NB4 (cell line): ENCODE results near the gene LRRTM2.

Experiments
- POLR2A ChIP-seq: IDR thresholded peaks from 2 replicates; pipeline ENCODE4 v1.6.1; 2011; ENCODE audit warnings: mild to moderate bottlenecking; ENCODE audit not compliant: insufficient read length; ENCODE audit errors: extremely low read depth
- TF ChIP-seq, protein P1 (sequence below): IDR thresholded peaks from one replicate; pipeline ENCODE4 v1.5.1; 2012; ENCODE audit warnings: low read depth, low read length

- TF ChIP-seq, protein P1, sequence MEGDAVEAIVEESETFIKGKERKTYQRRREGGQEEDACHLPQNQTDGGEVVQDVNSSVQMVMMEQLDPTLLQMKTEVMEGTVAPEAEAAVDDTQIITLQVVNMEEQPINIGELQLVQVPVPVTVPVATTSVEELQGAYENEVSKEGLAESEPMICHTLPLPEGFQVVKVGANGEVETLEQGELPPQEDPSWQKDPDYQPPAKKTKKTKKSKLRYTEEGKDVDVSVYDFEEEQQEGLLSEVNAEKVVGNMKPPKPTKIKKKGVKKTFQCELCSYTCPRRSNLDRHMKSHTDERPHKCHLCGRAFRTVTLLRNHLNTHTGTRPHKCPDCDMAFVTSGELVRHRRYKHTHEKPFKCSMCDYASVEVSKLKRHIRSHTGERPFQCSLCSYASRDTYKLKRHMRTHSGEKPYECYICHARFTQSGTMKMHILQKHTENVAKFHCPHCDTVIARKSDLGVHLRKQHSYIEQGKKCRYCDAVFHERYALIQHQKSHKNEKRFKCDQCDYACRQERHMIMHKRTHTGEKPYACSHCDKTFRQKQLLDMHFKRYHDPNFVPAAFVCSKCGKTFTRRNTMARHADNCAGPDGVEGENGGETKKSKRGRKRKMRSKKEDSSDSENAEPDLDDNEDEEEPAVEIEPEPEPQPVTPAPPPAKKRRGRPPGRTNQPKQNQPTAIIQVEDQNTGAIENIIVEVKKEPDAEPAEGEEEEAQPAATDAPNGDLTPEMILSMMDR: no peak
- TF ChIP-seq POLR2A: no peak
Observed at GRCh38 chr5:138905541-138905940, 30.4 kb upstream of the LRRTM2 start.
